HG03175 (cell line): ENCODE results near the gene SPI1.
A peak's percentile ranks its signal among the peaks of the same experiment; 100 is the strongest.

ENCODE experiments used
- ATAC-seq: cut with Tn5 transposase; IDR thresholded peaks from one replicate; pipeline ENCODE4 v1.9.1; 2021; ENCODE audit warnings: mild to moderate bottlenecking, moderate library complexity; ENCODE audit not compliant: unreplicated experiment

The SPI1 gene

DNA sequence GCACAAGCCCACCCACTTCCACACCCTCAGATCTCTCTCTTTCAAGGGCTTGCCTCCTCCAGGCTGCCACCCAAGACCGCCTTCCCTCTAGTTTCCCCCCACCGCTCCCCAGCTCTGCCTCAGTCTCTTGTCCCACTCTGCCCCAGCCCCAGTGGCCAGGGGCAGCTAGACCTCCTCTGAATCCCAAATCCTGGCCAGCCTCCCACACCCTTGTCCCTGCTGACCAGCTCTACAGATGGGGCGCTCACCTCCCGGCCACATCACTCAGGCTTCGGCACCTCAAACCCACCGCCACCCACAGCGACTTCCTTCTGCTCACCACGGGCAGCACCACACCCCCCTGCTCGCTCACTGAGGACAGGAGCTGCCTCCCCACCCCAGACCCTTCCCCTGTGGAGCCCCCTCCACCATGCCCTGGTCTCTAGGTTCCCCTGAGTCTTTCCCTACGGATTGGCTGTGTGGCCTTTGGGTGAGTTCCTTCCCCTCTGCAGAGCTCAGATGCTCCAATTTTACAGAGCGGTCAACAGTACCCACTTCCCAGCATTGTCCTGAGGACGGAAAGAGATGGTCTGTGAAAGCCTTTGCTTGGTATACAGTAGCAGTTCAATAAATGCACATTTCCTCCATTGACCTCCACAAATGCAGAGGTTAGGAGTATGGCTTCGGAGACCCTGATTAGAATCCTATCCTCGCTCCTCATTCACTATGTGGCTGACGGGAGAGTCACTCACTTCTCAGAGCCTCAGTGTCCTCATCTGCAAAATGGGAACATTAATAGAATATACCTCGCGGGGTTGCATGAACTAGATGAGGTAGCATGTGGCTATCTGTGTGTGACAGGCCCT, 11.5 kb upstream of the SPI1 start:
- no peak for ATAC-seq

DNA sequence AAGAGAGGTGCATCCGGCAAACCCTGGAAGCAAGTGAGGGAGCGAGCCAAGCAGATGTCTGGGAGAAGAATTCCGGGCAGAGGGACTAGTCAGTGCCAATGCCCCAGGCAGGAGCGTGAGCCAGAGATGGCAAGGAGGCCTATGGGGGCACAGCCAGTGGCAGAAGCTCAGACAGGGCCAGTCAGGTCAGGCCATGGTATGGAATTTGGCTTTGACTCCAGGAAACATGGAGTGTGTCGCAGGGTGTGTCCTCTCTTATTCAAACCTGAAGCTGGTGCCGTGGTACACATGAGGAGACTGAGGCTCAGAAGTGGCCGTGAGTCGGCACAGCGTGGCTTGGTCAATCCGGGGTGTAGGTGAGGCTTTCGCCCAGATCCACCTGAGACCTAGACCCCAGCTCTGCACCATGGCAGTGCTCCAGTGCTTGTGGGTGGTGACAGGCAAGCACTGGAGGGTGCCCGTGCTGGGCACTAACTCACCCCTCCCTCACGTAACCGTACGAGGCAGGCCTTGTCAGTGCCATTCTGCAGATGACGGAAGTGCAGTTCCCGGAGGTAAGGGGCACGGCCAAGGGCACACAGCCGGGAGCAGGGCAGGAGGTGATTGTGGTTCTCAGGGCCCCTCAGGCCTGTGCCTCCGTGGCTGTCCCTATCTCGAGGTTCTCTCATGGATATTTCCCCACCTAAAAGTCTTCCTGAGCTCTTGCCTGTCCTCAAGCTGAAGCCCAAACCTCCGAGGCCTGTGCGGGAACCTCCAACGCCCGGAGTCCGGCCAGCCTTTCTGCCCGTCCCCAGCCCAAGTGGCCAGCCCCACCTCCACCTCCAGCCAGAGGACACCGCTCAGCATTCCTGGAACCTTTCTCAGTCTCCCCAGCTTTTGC, 10.6 kb upstream of the SPI1 start:
- no peak for ATAC-seq

DNA sequence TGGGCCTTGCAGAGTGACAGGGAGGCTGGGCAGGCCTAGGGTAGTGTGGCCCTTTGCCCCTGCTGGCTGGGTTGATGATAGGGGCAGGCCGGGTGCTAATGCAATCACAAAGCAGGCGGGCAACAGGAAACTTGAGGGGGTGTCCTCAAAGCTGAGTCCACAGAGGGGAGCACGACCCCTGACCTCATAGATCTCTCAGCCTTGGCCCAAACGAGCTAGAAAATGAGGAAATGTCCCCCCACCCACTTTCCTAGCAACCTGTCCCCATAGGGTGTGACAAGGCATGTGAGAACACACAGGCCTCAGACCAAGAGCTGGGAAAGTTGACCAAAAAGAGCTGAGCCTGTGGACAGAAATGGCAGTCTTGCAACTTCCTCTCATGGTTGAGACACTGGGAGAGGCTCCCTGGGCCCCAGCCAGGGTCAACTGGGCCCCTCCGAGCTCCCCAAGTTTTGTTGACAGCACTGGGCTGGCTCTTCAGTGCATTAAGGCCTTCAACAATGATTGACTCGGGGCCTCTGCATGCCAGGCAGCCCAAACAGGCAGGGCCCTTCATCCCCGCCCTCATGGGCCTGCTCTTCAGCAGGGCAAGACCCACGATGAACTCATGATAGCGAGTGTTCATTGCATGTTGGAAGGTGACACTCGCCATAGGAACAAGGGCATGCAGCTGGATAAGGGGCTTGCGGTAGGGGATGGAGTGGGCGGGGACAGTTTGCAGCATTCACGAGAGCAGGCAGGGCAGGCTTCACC, 9.8 kb upstream of the SPI1 start:
- no peak for ATAC-seq

DNA sequence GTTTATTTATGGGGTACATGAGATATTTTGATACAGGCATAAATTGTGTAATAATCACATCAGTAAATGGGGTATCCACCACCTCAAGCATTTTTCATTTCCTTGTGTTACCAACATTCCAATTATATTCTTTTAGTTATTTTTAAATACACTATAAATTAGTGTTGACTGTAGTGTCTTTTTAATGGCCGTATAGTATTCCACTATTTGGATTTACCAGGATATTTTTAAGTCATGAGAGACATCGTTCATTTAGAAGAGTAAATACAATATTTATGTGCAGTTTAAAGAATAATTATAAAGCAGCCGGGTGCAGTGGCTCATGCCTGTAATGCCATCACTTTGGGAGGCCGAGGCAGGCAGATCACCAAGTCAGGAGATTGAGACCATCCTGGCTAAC, 6.2 kb upstream of the SPI1 start:
- no peak for ATAC-seq

DNA sequence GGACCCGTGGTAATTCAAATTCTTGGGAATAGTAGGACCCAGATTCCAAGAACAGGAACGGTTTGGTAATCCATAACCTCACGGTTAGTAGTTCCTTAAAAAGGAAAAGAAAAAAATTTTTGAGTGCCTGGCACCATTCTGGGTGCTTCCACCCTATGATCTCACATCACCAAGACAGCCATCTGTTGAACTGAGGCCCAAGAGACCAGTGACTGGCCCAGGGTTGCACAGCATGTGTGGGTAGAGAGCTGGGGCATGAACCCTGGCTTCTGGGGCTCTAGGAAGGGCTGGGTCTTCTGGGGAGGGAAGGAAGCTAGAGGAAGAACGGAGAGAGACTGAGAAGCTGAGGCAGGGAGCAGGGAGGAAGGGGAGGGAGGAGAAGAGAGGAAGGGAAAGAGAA, 4.7 kb upstream of the SPI1 start:
- no peak for ATAC-seq

DNA sequence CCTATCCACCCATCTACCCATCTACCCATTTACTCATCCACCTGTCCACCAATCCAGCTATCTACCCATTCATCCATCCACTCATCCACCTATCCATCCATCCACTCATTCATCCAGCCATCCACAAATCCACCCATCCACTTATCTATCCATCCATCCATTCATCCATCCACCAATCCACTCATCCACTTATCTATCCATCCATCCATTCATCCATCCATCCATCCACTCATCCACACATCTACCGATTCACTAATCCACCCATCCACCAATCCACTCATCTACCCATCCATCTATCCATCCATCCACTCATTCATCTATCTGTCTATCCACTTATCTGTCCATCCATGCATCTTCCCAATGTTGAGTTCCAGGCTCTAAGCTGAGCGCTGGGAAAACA, 1.7 kb upstream of the SPI1 start:
- no peak for ATAC-seq

DNA sequence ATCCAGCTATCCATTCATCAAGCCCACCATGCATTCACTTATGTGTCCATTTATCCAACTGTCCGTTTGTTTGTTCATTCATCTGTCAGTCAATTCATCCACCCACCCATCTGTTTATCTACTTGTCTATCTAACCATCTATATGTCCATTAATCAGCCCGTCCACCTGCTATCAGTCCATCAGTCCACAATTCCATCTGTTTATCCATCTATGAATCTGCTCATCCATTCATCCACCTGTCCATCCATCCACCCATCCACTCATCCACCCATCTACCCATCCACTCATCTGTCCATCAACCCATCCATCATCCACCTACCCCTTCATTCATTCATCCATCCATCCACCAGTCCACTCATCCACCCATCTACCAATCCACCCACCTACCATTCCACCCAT, 970 bp upstream of the SPI1 start:
- no peak for ATAC-seq

DNA sequence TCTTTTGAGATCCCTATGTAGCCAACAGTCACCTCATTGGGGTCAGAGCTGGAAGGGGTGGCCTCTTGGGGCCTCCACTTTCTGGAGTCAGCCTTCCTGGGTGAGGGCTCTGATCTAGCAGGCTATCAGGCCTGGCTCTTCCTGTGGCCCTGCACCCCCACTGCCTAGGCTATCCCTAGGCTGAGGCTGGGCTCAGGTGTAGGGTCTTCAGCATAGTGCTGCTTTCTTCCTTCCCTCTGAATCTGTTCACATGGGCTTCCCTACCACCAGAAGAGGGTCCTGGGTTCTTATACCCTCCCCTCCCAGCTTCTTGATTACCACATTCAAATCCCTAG, 456 bp upstream of the SPI1 start:
- ATAC-seq: no peak

DNA sequence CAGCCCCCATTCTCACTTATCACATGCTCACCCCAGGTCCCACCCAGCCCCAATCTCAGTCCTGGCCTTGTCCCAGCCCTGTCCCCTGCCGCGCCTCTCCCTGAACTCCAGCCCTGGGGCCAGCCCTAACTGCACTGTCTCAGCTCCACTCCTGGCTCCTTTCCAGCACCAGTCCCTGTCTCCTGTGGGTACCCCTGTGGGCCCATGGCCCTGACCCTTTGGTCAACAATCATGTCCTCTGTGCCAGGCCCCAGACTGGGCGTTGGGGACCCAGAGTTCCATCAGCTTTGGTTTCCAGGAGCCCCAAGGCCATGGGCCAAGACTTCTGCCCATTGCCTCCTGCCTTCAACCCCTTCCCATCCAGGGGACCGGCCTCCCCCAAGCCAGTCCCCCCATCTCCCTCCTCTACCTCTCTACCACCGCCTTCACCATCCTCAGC, 757 bp downstream of the SPI1 start:
- ATAC-seq: peak; percentile 12

DNA sequence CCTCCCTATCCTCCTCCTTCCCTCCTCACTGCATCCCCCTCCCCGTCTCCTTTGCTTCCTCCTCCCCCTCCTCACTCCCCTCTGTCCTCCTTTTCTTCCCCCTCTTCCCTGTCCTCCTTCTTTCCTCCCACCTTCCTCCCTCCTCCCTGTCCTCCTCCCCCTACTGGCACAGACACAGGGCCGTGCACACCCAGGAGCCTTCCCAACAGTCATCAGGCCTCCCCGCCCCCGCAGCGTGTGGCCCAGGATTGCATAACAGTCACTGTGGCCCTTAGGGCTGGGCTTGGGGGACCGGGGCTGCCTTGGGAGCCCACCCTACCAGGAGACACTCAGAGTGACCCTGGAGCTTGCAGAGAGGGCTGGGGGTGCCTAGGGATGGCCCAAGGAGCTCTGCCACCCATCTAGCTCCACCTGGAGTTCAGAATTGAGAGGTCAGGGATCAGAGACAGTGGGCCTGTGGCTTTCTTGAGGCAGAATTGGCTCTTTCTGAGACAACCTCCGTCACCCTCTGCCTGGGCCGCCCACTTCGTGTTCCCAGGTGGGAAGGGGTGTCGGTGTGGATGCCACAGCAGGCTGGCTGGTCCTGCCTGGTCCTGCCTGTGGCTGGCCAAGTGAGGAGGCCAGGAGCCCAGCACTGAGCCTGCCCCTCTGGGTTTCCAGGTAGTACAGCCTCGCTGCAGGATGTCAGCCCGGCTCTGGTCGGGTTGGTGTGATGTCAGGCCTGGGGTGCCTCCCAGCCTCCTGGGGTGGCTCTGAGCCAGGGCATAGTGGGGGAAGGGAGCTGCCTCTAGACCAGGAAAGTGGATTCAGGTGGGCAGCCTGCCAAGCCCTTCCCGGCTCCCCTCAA, 1.6 kb downstream of the SPI1 start:
- peak; percentile 43 for ATAC-seq

DNA sequence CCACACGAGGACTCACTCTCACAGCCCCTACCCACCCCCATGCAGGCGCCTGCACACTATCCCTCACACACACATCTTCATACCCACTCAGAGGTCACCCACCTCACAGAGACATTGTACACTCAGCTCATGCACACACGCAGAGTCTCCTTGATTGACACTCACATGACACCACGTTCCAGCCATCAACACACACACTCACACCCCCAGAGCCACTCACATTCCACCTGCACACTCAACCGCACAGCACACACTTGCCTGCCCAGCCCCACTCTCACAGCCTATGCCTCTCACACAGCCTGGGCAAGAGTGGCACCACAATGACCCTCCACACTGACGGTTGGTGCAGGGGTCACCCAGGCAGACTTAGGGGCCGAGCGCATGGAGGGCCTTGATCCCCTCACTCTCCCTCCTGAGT, 2.2 kb downstream of the SPI1 start:
- ATAC-seq: no peak

DNA sequence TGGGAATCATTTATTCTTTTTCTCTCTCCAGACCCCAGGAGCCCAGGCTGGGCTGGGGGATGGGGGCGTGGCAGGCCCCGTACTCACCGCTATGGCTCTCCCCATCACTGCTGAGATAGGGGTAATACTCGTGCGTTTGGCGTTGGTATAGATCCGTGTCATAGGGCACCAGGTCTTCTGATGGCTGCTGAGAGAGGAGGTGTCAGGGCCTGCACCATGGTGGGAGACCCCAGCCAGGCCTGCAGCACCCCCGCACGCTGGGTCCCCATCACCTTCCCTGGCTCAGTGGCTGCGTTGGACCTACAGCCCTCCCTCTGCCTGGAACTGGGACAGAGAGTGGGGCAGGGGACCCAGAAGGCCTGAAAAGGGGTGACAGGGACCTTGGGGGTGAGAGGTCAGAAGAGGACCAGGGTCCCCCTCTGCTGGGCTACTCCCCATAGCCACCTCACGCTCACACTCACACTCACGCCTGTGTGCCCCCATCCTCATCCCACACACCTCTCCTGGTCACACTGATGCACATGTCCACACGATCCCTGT, 2.7 kb downstream of the SPI1 start:
- no peak for ATAC-seq

DNA sequence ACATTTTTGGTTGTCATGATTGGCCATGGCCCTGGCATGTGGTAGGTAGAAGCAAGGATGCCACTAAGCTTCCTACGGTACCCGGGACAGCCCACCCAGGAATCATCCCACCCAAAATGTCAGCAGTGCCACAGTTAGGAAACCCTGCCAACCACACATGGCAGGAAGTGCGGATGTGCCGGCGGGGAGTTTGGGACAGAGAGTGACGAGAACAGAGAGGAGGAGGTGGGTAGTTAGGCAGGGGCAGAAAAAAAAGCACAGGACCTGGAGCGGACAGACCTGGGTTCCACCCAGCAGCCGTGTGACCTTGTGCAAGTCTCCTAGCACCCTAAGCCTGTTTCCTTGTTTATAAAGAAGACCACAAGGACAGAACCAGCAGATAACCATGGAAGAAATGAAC, 3.3 kb downstream of the SPI1 start:
- ATAC-seq: no peak

DNA sequence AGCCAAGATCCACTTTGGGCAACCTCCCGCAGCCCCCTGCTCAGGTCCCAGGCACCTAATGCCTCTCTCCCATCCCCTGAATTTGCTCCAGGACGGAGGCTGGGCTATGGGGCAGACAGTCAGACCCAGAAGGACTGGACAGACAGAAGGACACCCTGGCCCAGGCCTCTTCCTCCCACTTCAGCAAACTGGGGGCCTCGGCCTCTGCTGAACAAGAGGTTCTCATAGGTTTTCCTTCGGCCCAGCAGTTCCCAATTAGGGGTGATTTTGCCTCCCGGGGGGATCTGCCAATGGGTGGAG, 3.7 kb downstream of the SPI1 start:
- ATAC-seq: no peak

DNA sequence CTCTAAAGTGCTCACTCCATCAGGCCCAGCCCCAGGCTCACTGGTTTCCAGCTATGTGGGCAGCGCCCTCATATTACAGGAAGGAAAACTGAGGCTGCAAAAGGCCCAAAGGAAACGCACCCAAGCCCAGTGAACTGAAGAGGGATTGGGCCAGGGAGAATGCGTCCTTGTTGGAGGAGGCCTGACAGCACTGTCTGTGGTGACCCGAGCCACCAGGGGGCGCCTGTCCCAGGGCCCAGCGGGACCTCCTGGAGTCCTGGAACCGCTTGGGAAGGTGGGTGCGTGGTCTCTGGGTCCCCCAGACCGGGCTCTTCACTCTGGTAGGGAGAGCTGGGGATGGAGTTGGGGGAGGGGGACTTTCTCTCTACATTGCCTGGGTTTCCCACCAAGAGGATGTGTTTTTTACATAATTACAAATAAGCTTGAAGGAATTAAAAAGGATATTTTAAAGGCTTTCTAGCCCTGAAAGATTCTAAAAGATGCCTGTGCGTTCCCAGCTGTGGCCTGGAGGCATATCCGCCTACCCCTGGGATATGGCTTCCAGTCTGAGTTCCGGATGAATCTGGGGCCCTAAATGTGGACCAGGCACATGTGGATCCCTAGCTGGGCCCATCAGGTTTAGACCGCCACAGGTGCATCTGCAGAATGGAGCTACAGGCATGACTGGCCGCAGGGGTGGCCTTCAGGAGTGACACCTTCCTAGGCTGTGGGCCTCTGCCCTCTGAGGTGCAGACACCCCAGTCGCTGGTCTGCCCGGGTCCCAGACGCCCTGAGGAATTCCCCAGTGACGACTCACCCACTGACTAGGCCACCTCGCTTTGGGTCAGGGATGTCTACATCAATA, 4.2 kb downstream of the SPI1 start:
- peak; percentile 32 for ATAC-seq

DNA sequence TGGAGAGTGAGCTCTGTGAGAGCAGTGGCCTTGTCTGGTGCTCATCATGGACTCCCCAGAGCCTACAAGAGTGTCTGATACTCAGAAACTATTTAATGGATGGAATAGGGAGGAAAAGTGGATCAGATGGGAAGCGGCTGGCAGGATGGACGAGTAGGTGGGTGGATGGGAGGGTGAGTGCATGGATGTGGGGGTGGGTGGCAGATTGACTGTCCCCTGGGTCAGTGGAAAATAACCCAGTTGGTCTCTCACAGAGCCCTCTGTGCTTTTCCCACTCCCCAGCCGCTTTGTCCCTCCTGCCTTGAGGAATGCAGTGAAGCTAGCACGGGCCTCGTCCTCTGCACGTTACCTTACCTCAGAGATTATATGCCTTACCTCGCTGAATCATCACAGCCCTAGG, 5.9 kb downstream of the SPI1 start:
- no peak for ATAC-seq

DNA sequence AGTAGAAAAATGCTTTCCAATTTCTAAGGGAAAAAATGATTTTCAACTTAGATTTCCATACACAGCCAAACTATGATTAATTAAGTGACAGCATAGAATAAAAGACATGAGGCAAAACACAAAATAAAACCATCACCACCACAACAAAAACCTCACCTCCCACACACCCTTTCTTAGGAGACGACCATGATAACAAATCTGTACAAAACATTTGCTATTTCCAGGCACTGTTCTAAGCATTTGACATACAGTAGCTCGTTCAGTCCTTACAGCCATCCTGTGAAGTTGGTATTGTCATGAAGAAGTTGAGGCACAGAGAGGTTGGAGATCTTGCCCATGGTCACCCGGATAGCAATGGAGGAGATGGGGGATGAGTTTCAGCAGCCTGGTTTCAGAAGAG, 8.7 kb downstream of the SPI1 start:
- no peak for ATAC-seq

DNA sequence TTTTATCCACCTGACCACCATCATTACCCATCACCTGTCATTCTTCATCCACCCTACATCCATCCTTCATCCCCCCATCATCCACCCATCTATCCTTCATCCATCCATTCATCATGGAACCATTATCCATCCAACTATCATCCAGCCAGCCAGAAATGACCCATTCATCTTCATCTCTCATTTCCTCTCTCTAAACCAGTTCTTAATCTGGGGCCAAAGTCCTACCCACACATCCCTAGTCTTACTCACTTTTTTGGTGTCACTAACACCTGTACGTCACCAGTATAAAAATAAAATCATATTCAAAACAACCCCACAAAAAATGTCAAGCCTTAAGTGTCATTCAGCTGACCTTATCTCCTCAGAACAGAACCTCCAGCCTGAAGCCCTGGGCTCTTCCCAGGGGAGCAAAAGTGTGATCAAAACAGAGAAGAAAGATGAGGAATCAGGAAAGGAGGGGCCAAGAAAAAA, 12.3 kb downstream of the SPI1 start:
- no peak for ATAC-seq

DNA sequence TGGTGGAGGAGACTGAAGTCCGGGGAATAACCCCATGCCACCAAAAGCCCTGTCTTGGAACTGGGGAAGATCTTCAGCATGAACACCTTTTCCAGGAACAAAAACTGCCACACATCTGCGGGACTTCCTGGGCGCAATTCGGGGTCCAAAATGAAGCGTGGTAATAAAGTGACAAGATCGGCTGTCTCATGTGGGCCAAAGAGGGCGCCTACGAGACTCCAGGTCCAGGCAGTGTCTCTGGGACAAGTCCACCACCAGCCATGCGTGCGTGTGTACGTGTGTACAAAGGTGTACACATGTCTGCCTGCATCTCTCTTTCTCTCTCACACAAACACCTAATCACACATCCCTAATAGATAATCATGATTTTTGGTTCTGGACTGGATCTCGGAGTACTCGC, 16.9 kb downstream of the SPI1 start:
- no peak for ATAC-seq

DNA sequence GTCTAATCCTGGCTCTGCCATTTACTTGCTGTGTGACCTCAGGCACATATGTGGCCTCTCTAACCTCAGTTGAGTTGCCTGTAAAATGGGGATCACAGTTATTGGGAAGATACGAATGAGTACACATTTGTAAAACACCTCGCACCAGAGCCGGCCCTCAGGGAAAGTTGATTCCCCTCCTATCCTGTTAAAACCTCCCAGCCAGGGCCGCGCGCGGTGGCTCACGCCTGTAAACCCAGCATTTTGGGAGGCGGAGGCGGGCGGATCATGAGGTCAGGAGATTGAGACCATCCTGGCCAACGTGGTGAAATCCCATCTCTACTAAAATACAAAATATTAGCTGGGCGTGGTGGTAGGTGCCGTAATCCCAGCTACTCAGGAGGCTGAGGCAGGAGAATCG, 18.0 kb downstream of the SPI1 start:
- no peak for ATAC-seq
